Activated CD8-positive, alpha-beta memory T cell treated with anti-CD3 and anti-CD28 coated beads, Interleukin-2, amount 50 U/mL, for 24 hours (primary cell): ENCODE measurements around the gene FILIP1L.

Experiments
- DNase-seq: peaks from one replicate; pipeline ENCODE4 v3.0.0-alpha.2; 2020; ENCODE audit errors: extremely low read depth

Gene FILIP1L

GRCh38 chr3:99925584-99926230 is 188.6 kb downstream of the FILIP1L start:
- DNase-seq, result no peak

- no peak for DNase-seq
Measured at GRCh38 chr3:99923873-99924272, 190.4 kb downstream of the FILIP1L start.

GRCh38 chr3:99921986-99922385 is 192.3 kb downstream of the FILIP1L start:
- DNase-seq, result no peak

GRCh38 chr3:99921377-99921695 is 193.0 kb downstream of the FILIP1L start:
- no peak for DNase-seq

- no peak for DNase-seq
Measured at GRCh38 chr3:99920481-99921376, 193.6 kb downstream of the FILIP1L start.

GRCh38 chr3:99919694-99920093 is 194.6 kb downstream of the FILIP1L start:
- no peak for DNase-seq

- no peak for DNase-seq
Measured at GRCh38 chr3:99918715-99919114, 195.6 kb downstream of the FILIP1L start.

GRCh38 chr3:99915906-99916432 is 198.3 kb downstream of the FILIP1L start:
- no peak for DNase-seq

- DNase-seq, result no peak
Measured at GRCh38 chr3:99911433-99911832, 202.9 kb downstream of the FILIP1L start.

GRCh38 chr3:99910752-99911290 is 203.5 kb downstream of the FILIP1L start:
- no peak for DNase-seq

GRCh38 chr3:99909714-99910495 is 204.4 kb downstream of the FILIP1L start:
- no peak for DNase-seq

GRCh38 chr3:99907959-99908544 is 206.2 kb downstream of the FILIP1L start:
- no peak for DNase-seq

GRCh38 chr3:99903869-99904268 is 210.4 kb downstream of the FILIP1L start:
- DNase-seq, result no peak

- DNase-seq, result no peak
Measured at GRCh38 chr3:99902091-99902490, 212.2 kb downstream of the FILIP1L start.

- DNase-seq, result no peak
Measured at GRCh38 chr3:99901200-99901926, 212.9 kb downstream of the FILIP1L start.

- no peak for DNase-seq
Measured at GRCh38 chr3:99900248-99900647, 214.1 kb downstream of the FILIP1L start.

GRCh38 chr3:99899603-99900002 is 214.7 kb downstream of the FILIP1L start:
- DNase-seq, result no peak

GRCh38 chr3:99896482-99896881 is 217.8 kb downstream of the FILIP1L start:
- no peak for DNase-seq

- no peak for DNase-seq
Measured at GRCh38 chr3:99895703-99896441, 218.4 kb downstream of the FILIP1L start.

GRCh38 chr3:99895131-99895696 is 219.1 kb downstream of the FILIP1L start:
- no peak for DNase-seq
